Left lung (tissue), 10 donors: Measurements from ENCODE around the gene ST6GALNAC6. TPM values are rescaled to one million over a fixed set of nuclear protein-coding genes. Genes with fewer than 3 reads are reported as not detected.

Experiments
- ATAC-seq: fragments of 200-7000 bp; cut with Tn5 transposase; one replicate; pipeline ENCODE4 v1.9.1; 2020; ENCODE audit warnings: moderate library complexity
- DNase-seq, 4 donors: peaks; one replicate each; pipeline ENCODE4 v3.0.0-alpha.2; 2013 to 2020
- H3K27ac ChIP-seq, 2 donors: fragments of 200-600 bp; sonication (generic) in 1 of 2; one replicate each; pipeline versions ENCODE4 v1.5.0 to v1.8.0; 2020 to 2021
- H3K27me3 ChIP-seq, 2 donors: fragments of 200-600 bp; sonication (generic) in 1 of 2; one replicate each; pipeline versions ENCODE4 v1.5.0 to v1.8.0; 2020 to 2021
- H3K36me3 ChIP-seq, 2 donors: fragments of 200-600 bp; sonication (generic) in 1 of 2; one replicate each; pipeline versions ENCODE4 v1.5.0 to v1.8.0; 2020 to 2021
- H3K4me1 ChIP-seq, 2 donors: fragments of 200-600 bp; one replicate each; pipeline ENCODE4 v1.8.0; 2021
- H3K4me3 ChIP-seq, 2 donors: fragments of 200-600 bp; sonication (generic) in 1 of 2; one replicate each; pipeline versions ENCODE4 v1.5.0 to v1.8.0; 2020 to 2021; ENCODE audit warnings: mild to moderate bottlenecking in 1 of 2
- H3K9me3 ChIP-seq, 2 donors: fragments of 200-600 bp; sonication (generic) in 1 of 2; one replicate each; pipeline versions ENCODE4 v1.5.0 to v1.8.0; 2020 to 2021
- intact Hi-C, 2 donors: fragments of 100-400 bp; cut with DNase I; formaldehyde crosslinking; loops; one replicate each; pipeline versions ENCODE4 v1.11.2 to v1.14.2; 2022
- polyA plus RNA-seq, 6 donors: library from polyadenylated mRNA; unstranded; fragments of 120-200 nt; gene quantifications; one replicate each; pipeline ENCODE4 v1.2.1, GENCODE V29; 2013; ENCODE audit not compliant: insufficient read length in 6 of 6
- total RNA-seq, 2 donors: library from RNA; stranded (reverse); fragmentation: NEBNext Ultra II Directional; extraction: Animal tissue kit (Norgen Biotek cat#: 25700); gene quantifications; one replicate each; pipeline ENCODE4 v1.2.1, GENCODE V29; 2021
- TF ChIP-seq, protein P1 (sequence below), 2 donors: fragments of 200-600 bp; sonication (generic) in 1 of 2; IDR thresholded peaks; one replicate each; pipeline versions ENCODE4 v1.5.0 to v1.8.0; 2021; ENCODE audit warnings: antibody characterized with exemption in 2 of 2
- donor health status: DM: no; HTN: yes; CAD: no.
- donor health status: DM: no; HTN: no; CAD: no.

The ST6GALNAC6 gene
- total and polyA plus RNA-seq, 8 donors: 43.5 to 57.0 (median 48.6) TPM

GRCh38 chr9:127867356-127868277, 31.8 kb downstream of the ST6GALNAC6 start:
- intact Hi-C loops: no loop called here
- Histone ChIP-seq H3K36me3 (peaks cover 0 to 39% of the 10 kb centered on the region in 2 donors), H3K4me3 (no peak overlapping the region), H3K27ac (peak overlapping the region in 1 of 2 donors; percentile 61), H3K9me3 (no peaks in the 10 kb centered on the region), H3K27me3 (no peaks in the 10 kb centered on the region), H3K4me1 (peaks cover 2 to 62% of the 10 kb centered on the region in 2 donors)
- no peak for ATAC-seq
- TF ChIP-seq, protein P1, sequence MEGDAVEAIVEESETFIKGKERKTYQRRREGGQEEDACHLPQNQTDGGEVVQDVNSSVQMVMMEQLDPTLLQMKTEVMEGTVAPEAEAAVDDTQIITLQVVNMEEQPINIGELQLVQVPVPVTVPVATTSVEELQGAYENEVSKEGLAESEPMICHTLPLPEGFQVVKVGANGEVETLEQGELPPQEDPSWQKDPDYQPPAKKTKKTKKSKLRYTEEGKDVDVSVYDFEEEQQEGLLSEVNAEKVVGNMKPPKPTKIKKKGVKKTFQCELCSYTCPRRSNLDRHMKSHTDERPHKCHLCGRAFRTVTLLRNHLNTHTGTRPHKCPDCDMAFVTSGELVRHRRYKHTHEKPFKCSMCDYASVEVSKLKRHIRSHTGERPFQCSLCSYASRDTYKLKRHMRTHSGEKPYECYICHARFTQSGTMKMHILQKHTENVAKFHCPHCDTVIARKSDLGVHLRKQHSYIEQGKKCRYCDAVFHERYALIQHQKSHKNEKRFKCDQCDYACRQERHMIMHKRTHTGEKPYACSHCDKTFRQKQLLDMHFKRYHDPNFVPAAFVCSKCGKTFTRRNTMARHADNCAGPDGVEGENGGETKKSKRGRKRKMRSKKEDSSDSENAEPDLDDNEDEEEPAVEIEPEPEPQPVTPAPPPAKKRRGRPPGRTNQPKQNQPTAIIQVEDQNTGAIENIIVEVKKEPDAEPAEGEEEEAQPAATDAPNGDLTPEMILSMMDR (IDR thresholded peaks at IDR 0.05): no peak
- no peak for DNase-seq

- Histone ChIP-seq H3K27ac (no peak overlapping the region), H3K4me1 (peaks cover 12 to 72% of the 10 kb centered on the region in 2 donors)
- intact Hi-C loops: no loop called here
These were observed 32.9 kb downstream of the ST6GALNAC6 start for GRCh38 chr9:127866535-127866934.

DNA sequence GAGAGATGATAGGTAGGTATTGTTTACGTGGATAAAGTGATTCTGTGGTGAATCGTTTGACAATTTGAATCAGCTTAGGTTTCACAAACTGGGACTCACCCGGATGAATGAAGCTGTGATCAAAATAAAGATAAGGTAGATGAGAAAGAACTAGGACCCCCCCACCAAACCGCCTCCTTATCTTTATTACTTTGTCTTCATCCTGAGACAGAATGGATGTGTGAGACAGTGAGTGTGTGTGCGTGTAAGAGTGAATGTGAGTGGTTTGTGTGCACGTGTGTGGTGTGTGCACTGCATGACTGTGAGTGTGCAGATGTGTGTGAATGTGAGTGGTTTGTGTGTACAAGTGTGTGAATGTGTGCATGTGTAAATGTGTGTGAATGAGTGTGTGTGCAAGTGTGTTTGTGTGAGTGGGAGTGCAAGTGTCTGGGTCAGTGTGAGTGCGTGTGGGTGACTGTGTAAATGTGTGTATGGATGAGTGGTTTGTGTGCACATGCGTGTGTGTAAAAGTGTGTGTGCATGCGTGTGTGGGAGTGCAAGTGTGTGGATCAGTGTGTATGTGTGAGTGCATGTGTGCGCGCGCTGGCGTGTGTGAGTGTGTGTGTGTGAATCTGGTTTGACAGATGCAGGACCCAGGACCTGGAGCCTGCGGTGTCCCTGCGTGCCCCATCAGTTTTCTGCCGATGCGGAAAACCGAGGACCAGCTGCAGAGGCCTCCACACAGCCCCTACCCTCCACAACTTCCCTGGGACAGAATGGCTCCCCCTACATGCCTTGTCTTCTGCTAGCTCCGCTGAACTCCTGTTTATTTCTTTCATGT, 33.5 kb downstream of the ST6GALNAC6 start:
- no peak for ATAC-seq
- TF ChIP-seq, protein P1 (IDR thresholded peaks at IDR 0.05): no peak
- Histone ChIP-seq H3K4me1 (peaks cover 12 to 79% of the 10 kb centered on the region in 2 donors), H3K27ac (no peak overlapping the region), H3K36me3 (peaks cover 0 to 21% of the 10 kb centered on the region in 2 donors), H3K27me3 (no peaks in the 10 kb centered on the region), H3K4me3 (no peak overlapping the region), H3K9me3 (no peaks in the 10 kb centered on the region)
- DNase-seq: no peak
- intact Hi-C loops: no loop called here

More at GRCh38 chr9:127866535-127866934, 32.9 kb downstream of the ST6GALNAC6 start:
- ATAC-seq (no peak), DNase-seq (no peak)
- TF ChIP-seq, protein P1 (IDR thresholded peaks at IDR 0.05): no peak
- Histone ChIP-seq H3K4me3 (no peak overlapping the region), H3K9me3 (no peaks in the 10 kb centered on the region), H3K36me3 (peaks cover 0 to 28% of the 10 kb centered on the region in 2 donors), H3K27me3 (no peaks in the 10 kb centered on the region)

DNA sequence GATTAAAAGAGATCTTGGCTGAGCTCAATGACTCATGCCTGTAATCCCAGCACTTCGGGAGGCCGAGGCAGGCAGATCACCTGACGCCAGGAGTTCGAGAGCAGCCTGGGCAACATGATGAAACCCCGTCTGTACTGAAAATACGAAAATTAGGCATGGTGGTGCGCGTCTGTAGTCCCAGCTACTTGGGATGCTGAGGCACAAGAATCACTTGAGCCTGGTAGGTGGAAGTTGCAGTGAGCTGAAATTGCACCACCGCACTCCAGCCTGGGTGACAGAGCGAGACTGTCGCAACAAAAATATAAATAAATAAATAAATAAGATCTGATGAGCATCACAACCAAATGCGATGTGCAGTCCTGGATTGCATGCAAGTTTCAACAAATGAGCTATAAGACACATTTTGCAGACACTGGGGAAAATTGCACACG, 36.2 kb downstream of the ST6GALNAC6 start:
- intact Hi-C loops: no loop called here
- ATAC-seq (no peak), DNase-seq (no peak)
- H3K4me3 ChIP-seq: no peak overlapping the region
- no peaks in the 10 kb centered on the region for H3K9me3 ChIP-seq
- H3K27me3 ChIP-seq: no peaks in the 10 kb centered on the region
- TF ChIP-seq, protein P1 (IDR thresholded peaks at IDR 0.05): no peak
- peaks cover 19 to 84% of the 10 kb centered on the region in 2 donors for H3K4me1 ChIP-seq
- peak overlapping the region; percentile 75 to 78 for H3K27ac ChIP-seq
- H3K36me3 ChIP-seq: peaks cover 0 to 11% of the 10 kb centered on the region in 2 donors
